Neural crest cell (in vitro differentiated cells): ENCODE results near the gene FXYD1. TPM values are rescaled to one million over a fixed set of nuclear protein-coding genes. Genes with fewer than 3 reads are reported as not detected.

ENCODE experiments used
- DNase-seq: peaks from one replicate; pipeline ENCODE4 v3.0.0; 2021; ENCODE audit warnings: low read depth, mixed read lengths, low spot score
- H3K27ac Mint-ChIP-seq: one replicate; pipeline ENCODE4 v1.8.0; 2021; ENCODE audit warnings: mild to moderate bottlenecking, mixed read lengths; ENCODE audit not compliant: unreplicated experiment
- H3K27me3 Mint-ChIP-seq: 2 replicates; pipeline ENCODE4 v1.8.0; 2021; ENCODE audit warnings: low read depth, mild to moderate bottlenecking, mixed read lengths
- H3K36me3 Mint-ChIP-seq: 2 replicates; pipeline ENCODE4 v1.8.0; 2021; ENCODE audit warnings: low read depth, mild to moderate bottlenecking, mixed read lengths
- H3K4me1 Mint-ChIP-seq: 2 replicates; pipeline ENCODE4 v1.8.0; 2021; ENCODE audit warnings: mixed read lengths
- H3K4me3 Mint-ChIP-seq: one replicate; pipeline ENCODE4 v1.8.0; 2021; ENCODE audit warnings: mild to moderate bottlenecking, mixed read lengths
- H3K9me3 Mint-ChIP-seq: 2 replicates; pipeline ENCODE4 v1.8.0; 2021; ENCODE audit warnings: mixed read lengths
- CTCF ChIP-seq: fragments of 200-600 bp; sonication (generic); conservative IDR thresholded peaks from 2 replicates; pipeline ENCODE4 v1.5.0; 2021; ENCODE audit warnings: antibody characterized with exemption, mild to moderate bottlenecking
- total RNA-seq: library from RNA; stranded (reverse); gene quantifications from 2 replicates; pipeline ENCODE4 v1.2.1, GENCODE V29; 2021

FXYD1 gene
- total RNA-seq, 1 donor from 2014 or later = 4.2 TPM

DNA sequence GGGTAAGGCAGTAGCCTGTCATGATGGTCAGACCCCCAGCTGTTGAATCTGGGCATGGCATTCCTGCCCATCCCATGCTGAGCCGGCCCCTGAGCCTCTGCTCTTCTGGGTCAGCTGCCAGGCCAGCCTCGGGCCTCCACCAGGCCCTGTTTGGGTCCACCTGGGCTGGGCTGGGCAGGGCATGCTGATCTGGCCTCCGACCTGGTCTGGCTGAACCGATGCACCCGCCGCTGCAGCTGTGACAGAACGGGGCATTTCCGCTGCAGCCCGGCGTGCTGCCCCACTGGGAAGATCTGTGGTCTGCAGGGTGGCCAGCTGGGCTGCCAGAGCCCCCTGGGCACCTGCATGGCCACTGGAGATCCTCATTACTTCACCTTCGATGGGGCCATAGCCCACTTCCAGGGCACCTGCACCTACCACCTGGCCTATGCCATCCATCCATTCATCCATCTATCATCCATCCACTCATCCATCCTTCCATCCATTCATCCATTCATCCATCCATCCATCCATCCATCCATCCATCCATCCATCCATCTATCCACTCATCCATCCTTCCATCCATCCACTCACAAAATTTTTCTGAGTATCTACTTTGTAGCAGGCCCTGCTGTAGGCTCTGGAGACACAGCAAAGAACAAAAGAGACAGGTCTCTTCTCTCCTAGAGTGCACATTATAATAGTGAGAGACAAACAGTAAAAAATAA is 44.5 kb upstream of the FXYD1 start:
- Mint-ChIP-seq H3K4me1 (peaks cover 12% of the 10 kb centered on the region), H3K4me3 (no peak overlapping the region)

GRCh38 chr19:35094656-35095055 is 44.0 kb upstream of the FXYD1 start:
- no peaks in the 10 kb centered on the region for H3K27me3 Mint-ChIP-seq
- no peak overlapping the region for H3K27ac Mint-ChIP-seq
- no peak for TF ChIP-seq CTCF
- DNase-seq = no peak
- no peaks in the 10 kb centered on the region for H3K9me3 Mint-ChIP-seq
- H3K4me3 Mint-ChIP-seq = no peak overlapping the region
- peaks cover 12% of the 10 kb centered on the region for H3K4me1 Mint-ChIP-seq
- no peaks in the 10 kb centered on the region for H3K36me3 Mint-ChIP-seq

More for the DNA sequence above, 44.5 kb upstream of the FXYD1 start:
- H3K27ac Mint-ChIP-seq = no peak overlapping the region
- no peaks in the 10 kb centered on the region for H3K36me3 Mint-ChIP-seq
- DNase-seq = no peak
- no peak for TF ChIP-seq CTCF
- H3K27me3 Mint-ChIP-seq = no peaks in the 10 kb centered on the region
- no peaks in the 10 kb centered on the region for H3K9me3 Mint-ChIP-seq

DNA sequence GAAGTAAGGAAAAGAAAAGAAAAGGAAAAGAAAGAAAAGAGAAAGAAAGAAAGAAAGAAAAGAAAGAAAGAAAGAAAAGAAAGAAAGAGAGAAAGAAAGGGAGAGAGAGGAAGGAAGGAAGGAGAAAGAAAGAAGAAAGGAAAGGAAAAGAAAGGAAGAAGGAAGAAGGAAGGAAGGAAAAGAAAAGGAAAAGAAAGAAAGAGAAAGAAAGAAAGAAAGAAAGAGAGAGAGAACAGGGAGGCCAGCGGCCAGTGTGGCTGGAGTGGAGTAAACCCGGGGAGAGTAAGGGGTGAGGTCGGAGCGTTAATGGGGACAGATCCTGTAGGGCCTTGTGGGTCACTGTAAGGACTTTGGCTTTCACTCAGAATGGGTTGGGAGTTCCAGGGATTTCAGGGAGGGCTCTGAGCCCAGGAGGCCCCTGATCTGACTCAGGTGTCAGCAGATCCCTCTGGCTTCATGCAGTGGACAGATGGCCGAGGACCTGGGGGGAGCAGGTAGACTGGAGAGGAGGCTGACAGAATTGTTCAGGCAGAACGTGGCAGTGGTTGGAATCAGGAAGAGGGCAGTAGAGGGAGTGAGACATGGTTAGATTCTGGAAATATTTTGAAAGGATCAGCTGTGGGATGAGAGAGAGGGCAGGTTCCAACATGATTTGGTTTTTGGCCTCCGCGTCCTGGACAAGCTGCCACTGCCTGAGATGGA is 42.8 kb upstream of the FXYD1 start:
- DNase-seq = no peak
- Mint-ChIP-seq H3K9me3 (no peaks in the 10 kb centered on the region), H3K4me3 (no peak overlapping the region), H3K36me3 (no peaks in the 10 kb centered on the region), H3K27ac (peak overlapping the region; percentile 69), H3K27me3 (no peaks in the 10 kb centered on the region), H3K4me1 (peaks cover 7% of the 10 kb centered on the region)
- no peak for TF ChIP-seq CTCF

DNA sequence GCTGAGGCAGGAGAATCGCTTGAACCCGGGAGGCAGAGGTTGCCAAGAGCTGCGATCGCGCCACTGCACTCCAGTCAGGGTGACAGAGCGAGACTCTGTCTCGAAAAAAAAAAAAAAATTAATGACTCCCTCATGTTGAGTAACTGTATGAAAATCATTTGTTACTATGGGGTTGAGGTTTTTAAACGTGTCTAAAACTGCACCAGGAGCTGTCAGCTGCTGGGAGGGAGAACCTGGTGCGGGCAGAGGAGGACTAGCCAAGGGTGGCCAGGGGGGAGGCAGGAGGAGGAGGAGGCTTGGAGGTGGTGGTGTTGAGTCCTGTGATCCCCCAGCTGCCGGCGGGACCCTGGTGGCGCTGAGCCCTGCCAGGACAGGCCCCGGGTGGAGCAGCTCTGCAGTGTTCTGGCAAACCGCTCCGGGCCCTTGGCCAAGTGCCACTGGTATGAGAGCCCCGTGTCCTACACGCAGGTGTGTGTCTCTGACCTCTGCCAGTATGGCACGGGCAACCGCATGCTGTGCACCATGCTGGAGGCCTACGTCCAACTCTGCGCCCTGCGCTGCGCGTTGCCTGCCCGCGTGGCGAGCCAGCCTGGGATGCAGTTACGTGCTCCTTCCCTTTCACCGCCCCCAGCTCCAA is 40.1 kb upstream of the FXYD1 start:
- Mint-ChIP-seq H3K9me3 (no peaks in the 10 kb centered on the region), H3K27ac (no peak overlapping the region), H3K4me3 (no peak overlapping the region), H3K27me3 (no peaks in the 10 kb centered on the region), H3K4me1 (peaks cover 13% of the 10 kb centered on the region), H3K36me3 (no peaks in the 10 kb centered on the region)
- no peak for DNase-seq
- no peak for TF ChIP-seq CTCF

DNA sequence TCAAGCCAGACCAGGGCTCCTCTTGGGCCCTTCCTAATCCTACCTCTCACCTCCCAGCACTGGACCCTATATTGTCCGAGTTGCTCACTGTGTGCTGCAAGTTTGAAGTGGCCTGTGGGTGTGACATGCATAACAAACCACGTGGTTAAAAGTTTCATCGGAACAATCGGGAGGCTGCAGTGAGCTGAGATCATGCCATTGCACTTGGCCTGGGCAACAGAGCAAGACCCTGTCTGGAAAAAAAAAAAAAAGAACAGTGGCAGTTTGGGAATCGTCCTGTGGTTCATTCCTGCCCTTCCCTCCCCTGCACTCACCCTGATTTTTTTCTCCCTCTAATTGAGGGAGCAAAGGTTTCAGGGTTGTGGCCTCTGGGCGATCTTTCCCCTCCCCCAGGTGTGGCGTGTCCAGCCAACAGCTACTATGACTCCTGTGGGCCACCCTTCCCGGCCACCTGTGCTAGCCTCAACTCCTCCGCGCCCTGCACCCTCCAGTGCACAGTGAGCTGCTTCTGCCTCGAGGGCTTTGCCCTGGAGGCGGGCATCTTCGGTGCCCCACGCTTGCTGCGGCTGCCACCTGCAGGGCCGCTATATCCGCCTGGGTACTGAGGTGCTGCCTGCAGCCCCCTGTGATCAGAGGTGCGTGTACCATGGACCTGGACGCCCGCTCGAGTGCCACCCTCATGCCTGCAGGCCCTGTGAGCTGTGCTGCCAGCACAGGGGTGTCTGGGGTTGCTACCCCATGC is 39.3 kb upstream of the FXYD1 start:
- Mint-ChIP-seq H3K4me3 (no peak overlapping the region), H3K27me3 (no peaks in the 10 kb centered on the region), H3K4me1 (peaks cover 13% of the 10 kb centered on the region), H3K36me3 (no peaks in the 10 kb centered on the region), H3K9me3 (no peaks in the 10 kb centered on the region), H3K27ac (no peak overlapping the region)
- DNase-seq = no peak
- TF ChIP-seq CTCF = no peak
